GM12874 (cell line): ENCODE results near the gene CDH4.

Experiments
- TF ChIP-seq, protein P1 (sequence below): IDR thresholded peaks from 2 replicates; pipeline ENCODE4 v1.5.1; 2011; ENCODE audit warnings: low read depth, mild to moderate bottlenecking, control low read depth, low read length, moderate library complexity; ENCODE audit not compliant: insufficient read depth

CDH4 gene

GRCh38 chr20:61844621-61845020 lies 592.6 kb downstream of the CDH4 start:
- TF ChIP-seq, protein P1, sequence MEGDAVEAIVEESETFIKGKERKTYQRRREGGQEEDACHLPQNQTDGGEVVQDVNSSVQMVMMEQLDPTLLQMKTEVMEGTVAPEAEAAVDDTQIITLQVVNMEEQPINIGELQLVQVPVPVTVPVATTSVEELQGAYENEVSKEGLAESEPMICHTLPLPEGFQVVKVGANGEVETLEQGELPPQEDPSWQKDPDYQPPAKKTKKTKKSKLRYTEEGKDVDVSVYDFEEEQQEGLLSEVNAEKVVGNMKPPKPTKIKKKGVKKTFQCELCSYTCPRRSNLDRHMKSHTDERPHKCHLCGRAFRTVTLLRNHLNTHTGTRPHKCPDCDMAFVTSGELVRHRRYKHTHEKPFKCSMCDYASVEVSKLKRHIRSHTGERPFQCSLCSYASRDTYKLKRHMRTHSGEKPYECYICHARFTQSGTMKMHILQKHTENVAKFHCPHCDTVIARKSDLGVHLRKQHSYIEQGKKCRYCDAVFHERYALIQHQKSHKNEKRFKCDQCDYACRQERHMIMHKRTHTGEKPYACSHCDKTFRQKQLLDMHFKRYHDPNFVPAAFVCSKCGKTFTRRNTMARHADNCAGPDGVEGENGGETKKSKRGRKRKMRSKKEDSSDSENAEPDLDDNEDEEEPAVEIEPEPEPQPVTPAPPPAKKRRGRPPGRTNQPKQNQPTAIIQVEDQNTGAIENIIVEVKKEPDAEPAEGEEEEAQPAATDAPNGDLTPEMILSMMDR: no peak

DNA sequence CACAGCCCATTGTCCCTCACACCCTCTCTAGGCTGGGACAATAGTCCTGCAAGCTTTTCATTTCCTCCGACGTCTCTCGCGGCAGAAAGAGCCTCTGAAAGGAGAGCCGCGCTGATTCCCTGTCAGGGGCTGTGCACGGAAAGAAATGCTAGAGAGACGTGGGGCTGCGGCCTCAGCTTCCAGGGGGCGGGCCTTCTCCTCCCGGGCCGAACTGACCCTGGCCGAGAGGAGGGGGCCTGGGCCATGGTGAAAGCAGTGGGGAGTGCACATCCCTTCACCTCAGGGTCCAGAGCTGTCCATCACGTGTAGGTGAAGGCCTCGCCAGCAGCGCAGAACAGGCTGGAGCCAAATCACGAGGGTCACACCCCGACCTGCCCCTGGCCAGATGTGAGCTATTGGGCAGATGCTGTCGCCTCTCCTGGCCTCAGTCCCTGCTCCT lies 593.2 kb downstream of the CDH4 start:
- TF ChIP-seq, protein P1: no peak

- TF ChIP-seq, protein P1: no peak
Measured at GRCh38 chr20:61846074-61846473, 594.0 kb downstream of the CDH4 start.

DNA sequence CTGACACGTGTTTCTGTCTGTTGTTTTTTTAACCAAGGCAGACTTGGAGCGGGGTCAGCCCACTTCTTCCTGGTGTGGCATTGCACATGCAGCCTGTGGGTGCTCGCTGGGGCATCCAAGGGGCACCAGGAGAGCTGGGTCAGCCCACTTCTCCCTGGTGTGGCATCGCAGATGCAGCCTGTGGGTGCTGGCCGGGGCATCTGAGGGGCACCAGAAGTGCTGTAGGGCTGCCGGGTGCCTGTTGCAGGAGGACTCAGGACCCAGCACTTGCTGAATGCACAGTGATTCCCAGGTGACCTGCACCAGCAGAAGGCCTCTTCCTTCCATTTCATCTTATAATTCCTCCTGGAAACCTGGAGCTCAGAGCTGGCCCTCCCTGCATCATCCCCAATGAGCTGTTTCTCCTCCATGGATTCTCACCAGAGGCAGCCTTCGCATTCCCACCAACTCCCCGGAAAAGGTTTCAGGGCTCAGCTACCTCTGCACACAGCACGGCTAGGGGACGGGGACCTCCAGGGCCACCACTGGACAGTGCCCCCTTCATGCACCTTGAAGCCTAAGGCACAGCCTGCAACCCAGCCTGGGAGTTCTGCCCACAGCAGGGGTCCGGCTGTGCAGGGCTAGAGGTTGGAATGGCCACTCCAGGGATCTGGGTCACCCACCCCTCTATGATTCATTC lies 594.8 kb downstream of the CDH4 start:
- TF ChIP-seq, protein P1: no peak

DNA sequence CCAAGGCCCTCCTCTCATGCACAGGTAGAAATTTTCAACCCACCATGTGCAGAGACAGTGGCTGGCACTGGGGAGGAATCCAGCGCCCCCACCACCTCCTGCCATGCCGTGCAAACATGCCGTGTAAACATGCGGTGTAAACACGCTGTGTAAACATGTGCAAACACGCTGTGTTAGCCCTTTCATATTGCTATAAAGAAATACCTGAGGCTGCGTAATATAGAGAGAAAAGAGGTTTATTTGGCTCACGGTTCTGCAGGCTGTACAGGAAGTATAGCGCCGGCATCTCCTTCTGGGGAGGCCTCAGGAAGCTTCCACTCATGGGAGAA lies 595.3 kb downstream of the CDH4 start:
- TF ChIP-seq, protein P1: no peak

DNA sequence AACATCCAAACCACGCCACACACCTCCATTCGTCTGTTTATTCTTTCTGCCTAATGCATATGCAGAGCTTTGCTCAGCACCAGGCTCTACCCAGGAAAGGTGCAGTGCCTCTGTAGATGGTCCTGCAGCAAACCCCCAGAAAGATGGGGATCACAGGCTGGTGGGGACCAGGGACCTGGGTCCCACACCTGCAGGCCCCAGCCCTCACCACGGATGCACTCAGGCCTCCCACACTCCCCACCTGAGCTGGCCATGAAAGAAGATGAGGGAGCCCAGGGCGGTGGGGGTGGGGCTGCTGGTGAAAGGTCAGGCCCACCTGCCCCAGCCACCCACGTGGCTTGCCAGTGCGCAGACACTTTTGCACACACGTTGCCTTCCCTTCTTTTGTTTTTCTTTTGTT lies 595.9 kb downstream of the CDH4 start:
- TF ChIP-seq, protein P1: no peak

DNA sequence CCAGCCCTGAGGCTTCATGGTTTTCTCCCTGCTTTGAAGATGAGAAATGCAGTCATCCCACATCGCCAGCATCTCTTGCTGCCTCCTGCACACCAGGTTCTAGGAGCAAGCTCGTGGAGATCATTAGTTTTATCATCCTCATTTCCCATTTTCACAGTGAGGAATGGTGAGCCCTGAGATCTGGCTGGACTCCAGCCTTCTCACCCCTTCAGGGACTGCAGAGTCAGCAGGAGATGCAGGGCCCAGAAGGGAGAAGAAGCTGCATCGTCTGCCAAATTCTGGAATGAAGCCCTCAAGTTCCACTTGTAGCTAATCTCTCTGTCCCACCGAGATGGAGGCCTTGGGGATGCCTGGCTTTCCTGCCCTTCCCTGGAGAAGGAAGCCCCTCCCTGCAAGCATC lies 596.8 kb downstream of the CDH4 start:
- TF ChIP-seq, protein P1: no peak
